ENCODE results near the gene JOSD1. TPM values are rescaled to one million over a fixed set of nuclear protein-coding genes. Genes with fewer than 3 reads are reported as not detected.

JOSD1 gene
- total and polyA plus RNA-seq, 4 donors: 35.4 to 51.0 (median 39.8) TPM

GRCh38 chr22:38696606-38697424 lies 3.9 kb downstream of the JOSD1 start:
- Histone ChIP-seq H3K36me3 (ENCODE audit: control insufficient read depth, insufficient read depth, low read length) (peaks cover 11% of the 10 kb centered on the region), H3K9me3 (ENCODE audit: control insufficient read depth, insufficient read depth, low read length) (no peaks in the 10 kb centered on the region), H3K4me3 (ENCODE audit: low read depth, low read length) (no peak overlapping the region), H3K27ac (ENCODE audit: low read depth, low read length) (peak overlapping the region; percentile 61), H3K27me3 (ENCODE audit: control insufficient read depth, insufficient read depth, low read length) (no peaks in the 10 kb centered on the region), H3K4me1 (ENCODE audit: control insufficient read depth, insufficient read depth, low read length) (peaks cover 20% of the 10 kb centered on the region)
- DNase-seq (ENCODE audit: low read depth in 4 of 6, low spot score in 6 of 6): no peak
- 39% methylated on average over 3 of the region's 3 CpGs for WGBS (ENCODE audit: insufficient coverage)

GRCh38 chr22:38694940-38695339 lies 5.8 kb downstream of the JOSD1 start:
- H3K4me1 ChIP-seq (ENCODE audit: control insufficient read depth, insufficient read depth, low read length): peaks cover 13% of the 10 kb centered on the region

GRCh38 chr22:38694049-38694448 lies 6.7 kb downstream of the JOSD1 start:
- H3K4me3 ChIP-seq (ENCODE audit: low read depth, low read length): no peak overlapping the region
- H3K27me3 ChIP-seq (ENCODE audit: control insufficient read depth, insufficient read depth, low read length): no peaks in the 10 kb centered on the region
- peaks cover 30% of the 10 kb centered on the region for H3K36me3 ChIP-seq (ENCODE audit: control insufficient read depth, insufficient read depth, low read length)
- DNase-seq (ENCODE audit: low read depth in 4 of 6, low spot score in 6 of 6): no peak
- H3K27ac ChIP-seq (ENCODE audit: low read depth, low read length): no peak overlapping the region
- H3K4me1 ChIP-seq (ENCODE audit: control insufficient read depth, insufficient read depth, low read length): peaks cover 10% of the 10 kb centered on the region
- WGBS (ENCODE audit: insufficient coverage): no CpG with 5 or more reads among the region's 2 CpGs
- no peaks in the 10 kb centered on the region for H3K9me3 ChIP-seq (ENCODE audit: control insufficient read depth, insufficient read depth, low read length)

More at GRCh38 chr22:38694940-38695339, 5.8 kb downstream of the JOSD1 start:
- Histone ChIP-seq H3K27ac (ENCODE audit: low read depth, low read length) (no peak overlapping the region), H3K36me3 (ENCODE audit: control insufficient read depth, insufficient read depth, low read length) (peaks cover 24% of the 10 kb centered on the region), H3K27me3 (ENCODE audit: control insufficient read depth, insufficient read depth, low read length) (no peaks in the 10 kb centered on the region), H3K9me3 (ENCODE audit: control insufficient read depth, insufficient read depth, low read length) (no peaks in the 10 kb centered on the region), H3K4me3 (ENCODE audit: low read depth, low read length) (no peak overlapping the region)
- no CpG with 5 or more reads among the region's 3 CpGs for WGBS (ENCODE audit: insufficient coverage)
- no peak for DNase-seq (ENCODE audit: low read depth in 4 of 6, low spot score in 6 of 6)

- DNase-seq (ENCODE audit: low read depth in 4 of 6, low spot score in 6 of 6): no peak
- Histone ChIP-seq H3K4me1 (ENCODE audit: control insufficient read depth, insufficient read depth, low read length) (no peaks in the 10 kb centered on the region), H3K27ac (ENCODE audit: low read depth, low read length) (no peak overlapping the region), H3K27me3 (ENCODE audit: control insufficient read depth, insufficient read depth, low read length) (no peaks in the 10 kb centered on the region), H3K4me3 (ENCODE audit: low read depth, low read length) (no peak overlapping the region), H3K9me3 (ENCODE audit: control insufficient read depth, insufficient read depth, low read length) (no peaks in the 10 kb centered on the region), H3K36me3 (ENCODE audit: control insufficient read depth, insufficient read depth, low read length) (peaks cover 61% of the 10 kb centered on the region)
- WGBS (ENCODE audit: insufficient coverage): no CpG with 5 or more reads among the region's 1 CpG
These were observed 11.1 kb downstream of the JOSD1 start for GRCh38 chr22:38689651-38690050.

GRCh38 chr22:38685761-38686160 lies 15.0 kb downstream of the JOSD1 start:
- Histone ChIP-seq H3K4me1 (ENCODE audit: control insufficient read depth, insufficient read depth, low read length) (peaks cover 10% of the 10 kb centered on the region), H3K9me3 (ENCODE audit: control insufficient read depth, insufficient read depth, low read length) (no peaks in the 10 kb centered on the region), H3K4me3 (ENCODE audit: low read depth, low read length) (no peak overlapping the region), H3K36me3 (ENCODE audit: control insufficient read depth, insufficient read depth, low read length) (peaks cover 51% of the 10 kb centered on the region), H3K27me3 (ENCODE audit: control insufficient read depth, insufficient read depth, low read length) (no peaks in the 10 kb centered on the region), H3K27ac (ENCODE audit: low read depth, low read length) (no peak overlapping the region)
- 100% methylated on average over 1 of the region's 1 CpG for WGBS (ENCODE audit: insufficient coverage)
- no peak for DNase-seq (ENCODE audit: low read depth in 4 of 6, low spot score in 6 of 6)

- DNase-seq (ENCODE audit: low read depth in 4 of 6, low spot score in 6 of 6): no peak
- 100% methylated on average over 2 of the region's 9 CpGs for WGBS (ENCODE audit: insufficient coverage)
- H3K9me3 ChIP-seq (ENCODE audit: control insufficient read depth, insufficient read depth, low read length): no peaks in the 10 kb centered on the region
- H3K27me3 ChIP-seq (ENCODE audit: control insufficient read depth, insufficient read depth, low read length): no peaks in the 10 kb centered on the region
- no peak overlapping the region for H3K4me3 ChIP-seq (ENCODE audit: low read depth, low read length)
- peaks cover 44% of the 10 kb centered on the region for H3K36me3 ChIP-seq (ENCODE audit: control insufficient read depth, insufficient read depth, low read length)
- H3K27ac ChIP-seq (ENCODE audit: low read depth, low read length): no peak overlapping the region
- H3K4me1 ChIP-seq (ENCODE audit: control insufficient read depth, insufficient read depth, low read length): peaks cover 17% of the 10 kb centered on the region
These were observed 15.8 kb downstream of the JOSD1 start for GRCh38 chr22:38684895-38685294.

- Histone ChIP-seq H3K36me3 (ENCODE audit: control insufficient read depth, insufficient read depth, low read length) (peaks cover 21% of the 10 kb centered on the region), H3K9me3 (ENCODE audit: control insufficient read depth, insufficient read depth, low read length) (no peaks in the 10 kb centered on the region), H3K4me1 (ENCODE audit: control insufficient read depth, insufficient read depth, low read length) (peaks cover 20% of the 10 kb centered on the region), H3K27me3 (ENCODE audit: control insufficient read depth, insufficient read depth, low read length) (no peaks in the 10 kb centered on the region), H3K4me3 (ENCODE audit: low read depth, low read length) (peak within 1 kb of the TSS; percentile 94), H3K27ac (ENCODE audit: low read depth, low read length) (no peak within 1 kb of the TSS)
- peak in 5 of 6 donors; percentile 68 to 96 (median 83) for DNase-seq (ENCODE audit: low read depth in 4 of 6, low spot score in 6 of 6)
- 0% methylated on average over 57 of the region's 60 CpGs for WGBS (ENCODE audit: insufficient coverage)
These were observed 19.0 kb downstream of the JOSD1 start, which contains the start of gene TOMM22 for GRCh38 chr22:38681582-38682335. Gene TOMM22, plus strand, starts transcription at chr22:38681957. Its CDS starts 22 bp downstream, at chr22:38681979.

- Histone ChIP-seq H3K36me3 (ENCODE audit: control insufficient read depth, insufficient read depth, low read length) (peaks cover 38% of the 10 kb centered on the region), H3K27ac (ENCODE audit: low read depth, low read length) (no peak overlapping the region), H3K4me3 (ENCODE audit: low read depth, low read length) (no peak overlapping the region), H3K4me1 (ENCODE audit: control insufficient read depth, insufficient read depth, low read length) (peaks cover 14% of the 10 kb centered on the region), H3K9me3 (ENCODE audit: control insufficient read depth, insufficient read depth, low read length) (no peaks in the 10 kb centered on the region), H3K27me3 (ENCODE audit: control insufficient read depth, insufficient read depth, low read length) (no peaks in the 10 kb centered on the region)
- 100% methylated on average over 1 of the region's 3 CpGs for WGBS (ENCODE audit: insufficient coverage)
- DNase-seq (ENCODE audit: low read depth in 4 of 6, low spot score in 6 of 6): no peak
These were observed 24.9 kb downstream of the JOSD1 start for GRCh38 chr22:38675833-38676232.

GRCh38 chr22:38674888-38675287 lies 25.9 kb downstream of the JOSD1 start:
- 82% methylated on average over 4 of the region's 5 CpGs for WGBS (ENCODE audit: insufficient coverage)
- H3K9me3 ChIP-seq (ENCODE audit: control insufficient read depth, insufficient read depth, low read length): no peaks in the 10 kb centered on the region
- no peaks in the 10 kb centered on the region for H3K27me3 ChIP-seq (ENCODE audit: control insufficient read depth, insufficient read depth, low read length)
- peaks cover 43% of the 10 kb centered on the region for H3K36me3 ChIP-seq (ENCODE audit: control insufficient read depth, insufficient read depth, low read length)
- H3K27ac ChIP-seq (ENCODE audit: low read depth, low read length): no peak overlapping the region
- peaks cover 8% of the 10 kb centered on the region for H3K4me1 ChIP-seq (ENCODE audit: control insufficient read depth, insufficient read depth, low read length)
- H3K4me3 ChIP-seq (ENCODE audit: low read depth, low read length): no peak overlapping the region
- peak in 1 of 6 donors; percentile 53 for DNase-seq (ENCODE audit: low read depth in 4 of 6, low spot score in 6 of 6)
